ENCODE results near the gene ANKRD12.

GRCh38 chr18:9283791-9284190, 147.2 kb downstream of the ANKRD12 start:
- TF ChIP-seq POLR2A (IDR thresholded peaks at IDR 0.05) (no peak), EP300 (IDR thresholded peaks at IDR 0.05) (no peak)
- TF ChIP-seq, protein P1, sequence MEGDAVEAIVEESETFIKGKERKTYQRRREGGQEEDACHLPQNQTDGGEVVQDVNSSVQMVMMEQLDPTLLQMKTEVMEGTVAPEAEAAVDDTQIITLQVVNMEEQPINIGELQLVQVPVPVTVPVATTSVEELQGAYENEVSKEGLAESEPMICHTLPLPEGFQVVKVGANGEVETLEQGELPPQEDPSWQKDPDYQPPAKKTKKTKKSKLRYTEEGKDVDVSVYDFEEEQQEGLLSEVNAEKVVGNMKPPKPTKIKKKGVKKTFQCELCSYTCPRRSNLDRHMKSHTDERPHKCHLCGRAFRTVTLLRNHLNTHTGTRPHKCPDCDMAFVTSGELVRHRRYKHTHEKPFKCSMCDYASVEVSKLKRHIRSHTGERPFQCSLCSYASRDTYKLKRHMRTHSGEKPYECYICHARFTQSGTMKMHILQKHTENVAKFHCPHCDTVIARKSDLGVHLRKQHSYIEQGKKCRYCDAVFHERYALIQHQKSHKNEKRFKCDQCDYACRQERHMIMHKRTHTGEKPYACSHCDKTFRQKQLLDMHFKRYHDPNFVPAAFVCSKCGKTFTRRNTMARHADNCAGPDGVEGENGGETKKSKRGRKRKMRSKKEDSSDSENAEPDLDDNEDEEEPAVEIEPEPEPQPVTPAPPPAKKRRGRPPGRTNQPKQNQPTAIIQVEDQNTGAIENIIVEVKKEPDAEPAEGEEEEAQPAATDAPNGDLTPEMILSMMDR (IDR thresholded peaks at IDR 0.05), result no peak

All from tibial nerve (tissue), 4 donors.